Fibroblast of skin of abdomen (primary cell): ENCODE data around the gene DOCK10.

ENCODE experiments used
- DNase-seq: peaks from one replicate; pipeline ENCODE4 v3.0.0-alpha.2; 2013

The DOCK10 gene

GRCh38 chr2:224757934-224758548 lies 284.2 kb downstream of the DOCK10 start:
- DNase-seq = no peak

- DNase-seq = peak; percentile 64
Observed at GRCh38 chr2:224753743-224754540, 288.3 kb downstream of the DOCK10 start.

GRCh38 chr2:224751996-224752698 lies 290.1 kb downstream of the DOCK10 start:
- no peak for DNase-seq

GRCh38 chr2:224749136-224749535 lies 293.1 kb downstream of the DOCK10 start:
- no peak for DNase-seq

- DNase-seq = no peak
Observed at GRCh38 chr2:224747765-224748164, 294.5 kb downstream of the DOCK10 start.

GRCh38 chr2:224736227-224736626 lies 306.0 kb downstream of the DOCK10 start:
- no peak for DNase-seq

- DNase-seq = no peak
Observed at GRCh38 chr2:224734949-224735348, 307.3 kb downstream of the DOCK10 start.

GRCh38 chr2:224731665-224732064 lies 310.6 kb downstream of the DOCK10 start:
- peak; percentile 38 for DNase-seq

- no peak for DNase-seq
Observed at GRCh38 chr2:224729435-224729834, 312.8 kb downstream of the DOCK10 start.

- DNase-seq = peak; percentile 10
Observed at GRCh38 chr2:224724331-224724730, 317.9 kb downstream of the DOCK10 start.

- peak; percentile 73 for DNase-seq
Observed at GRCh38 chr2:224723586-224724217, 318.6 kb downstream of the DOCK10 start.

GRCh38 chr2:224722770-224723169 lies 319.5 kb downstream of the DOCK10 start:
- no peak for DNase-seq

- peak; percentile 72 for DNase-seq
Observed at GRCh38 chr2:224722250-224722649, 320.0 kb downstream of the DOCK10 start.

- DNase-seq = no peak
Observed at GRCh38 chr2:224716921-224717320, 325.3 kb downstream of the DOCK10 start.

GRCh38 chr2:224716201-224716600 lies 326.1 kb downstream of the DOCK10 start, which contains the start of gene CCDC195:
CCDC195 (minus strand) TSS chr2:224716365; CDS start chr2:224716365, 0 bp downstream.
- DNase-seq = no peak
